ENCODE data around the gene CAMKMT.

- TF ChIP-seq CTCF (conservative IDR thresholded peaks at IDR 0.05; ENCODE audit: low read length) (no peak), EZH2phosphoT487 (IDR thresholded peaks at IDR 0.05; ENCODE audit: borderline replicate concordance, low read depth, low read length) (no peak)
These were observed 405.9 kb downstream of the CAMKMT start for GRCh38 chr2:44767691-44768090.
